ENCODE measurements around the gene AIMP1.

The AIMP1 gene

DNA sequence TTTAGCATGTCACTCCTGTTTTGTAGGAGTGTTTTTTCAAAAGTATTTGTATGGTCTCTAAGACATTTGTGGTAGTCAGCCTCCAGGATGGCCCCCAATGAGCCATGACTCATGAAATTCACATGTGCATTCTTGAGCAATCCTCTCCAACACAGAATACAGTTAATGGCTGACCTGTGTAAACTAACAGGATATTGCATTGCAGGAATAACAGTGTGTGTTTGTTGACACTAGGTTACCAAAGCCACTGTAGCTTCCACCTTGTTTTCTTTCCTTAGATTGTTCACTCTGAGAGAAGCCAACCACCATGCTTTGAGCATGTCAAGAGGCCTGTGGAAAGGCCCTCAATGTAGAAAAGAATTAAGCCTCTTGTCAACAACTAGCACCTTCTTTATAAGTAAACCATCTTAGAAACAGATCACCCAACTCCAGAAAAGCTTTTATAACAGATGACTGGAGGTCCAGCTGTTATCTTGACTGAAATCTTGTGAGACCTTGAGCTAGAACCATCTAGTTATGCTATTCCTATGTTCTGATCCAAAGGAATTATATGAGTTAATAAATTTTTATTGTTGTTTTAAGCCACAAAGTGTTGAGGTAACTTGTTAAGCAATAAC, 28.9 kb upstream of the AIMP1 start:
- Histone ChIP-seq H3K36me3 (ENCODE audit: insufficient read depth) (no peaks in the 10 kb centered on the region), H3K4me2 (no peak overlapping the region), H2AFZ (ENCODE audit: low read depth) (no peak overlapping the region), H3K27ac (no peak overlapping the region), H3K9ac (no peak overlapping the region), H3K4me3 (IDR thresholded peaks at IDR 0.05; ENCODE audit: insufficient read depth, low read depth, low read length) (no peak overlapping the region), H3K27me3 (ENCODE audit: insufficient read depth, low read depth) (no peaks in the 10 kb centered on the region), H3K4me1 (ENCODE audit: low read depth, poor library complexity, severe bottlenecking) (no peaks in the 10 kb centered on the region), H4K20me1 (ENCODE audit: insufficient read depth) (no peaks in the 10 kb centered on the region), H3K79me2 (ENCODE audit: insufficient read depth, low read depth) (no peaks in the 10 kb centered on the region)
- TF ChIP-seq, protein P1, sequence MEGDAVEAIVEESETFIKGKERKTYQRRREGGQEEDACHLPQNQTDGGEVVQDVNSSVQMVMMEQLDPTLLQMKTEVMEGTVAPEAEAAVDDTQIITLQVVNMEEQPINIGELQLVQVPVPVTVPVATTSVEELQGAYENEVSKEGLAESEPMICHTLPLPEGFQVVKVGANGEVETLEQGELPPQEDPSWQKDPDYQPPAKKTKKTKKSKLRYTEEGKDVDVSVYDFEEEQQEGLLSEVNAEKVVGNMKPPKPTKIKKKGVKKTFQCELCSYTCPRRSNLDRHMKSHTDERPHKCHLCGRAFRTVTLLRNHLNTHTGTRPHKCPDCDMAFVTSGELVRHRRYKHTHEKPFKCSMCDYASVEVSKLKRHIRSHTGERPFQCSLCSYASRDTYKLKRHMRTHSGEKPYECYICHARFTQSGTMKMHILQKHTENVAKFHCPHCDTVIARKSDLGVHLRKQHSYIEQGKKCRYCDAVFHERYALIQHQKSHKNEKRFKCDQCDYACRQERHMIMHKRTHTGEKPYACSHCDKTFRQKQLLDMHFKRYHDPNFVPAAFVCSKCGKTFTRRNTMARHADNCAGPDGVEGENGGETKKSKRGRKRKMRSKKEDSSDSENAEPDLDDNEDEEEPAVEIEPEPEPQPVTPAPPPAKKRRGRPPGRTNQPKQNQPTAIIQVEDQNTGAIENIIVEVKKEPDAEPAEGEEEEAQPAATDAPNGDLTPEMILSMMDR (conservative IDR thresholded peaks at IDR 0.05; ENCODE audit: low read depth, low read length): no peak

DNA sequence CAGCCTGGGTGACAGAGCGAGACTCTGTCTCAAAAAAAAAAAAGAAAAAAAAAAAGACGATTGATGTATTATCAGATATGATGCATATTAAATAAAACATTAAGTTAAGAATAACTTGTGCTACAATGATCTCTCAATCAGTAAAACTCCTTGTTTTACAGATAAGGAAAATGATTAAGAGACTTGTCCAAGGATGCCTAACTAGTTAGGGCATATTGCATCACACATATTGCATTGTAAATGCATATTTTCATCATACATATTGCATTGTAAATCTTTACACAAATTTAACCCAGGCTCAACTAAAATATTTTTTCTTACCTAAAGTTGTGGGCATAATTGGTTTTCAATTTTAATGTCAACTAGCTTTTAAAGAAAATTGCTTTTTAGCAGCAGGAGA, 26.6 kb upstream of the AIMP1 start:
- Histone ChIP-seq H3K4me1 (ENCODE audit: low read depth, poor library complexity, severe bottlenecking) (no peaks in the 10 kb centered on the region), H4K20me1 (ENCODE audit: insufficient read depth) (no peaks in the 10 kb centered on the region), H3K4me2 (no peak overlapping the region), H3K4me3 (IDR thresholded peaks at IDR 0.05; ENCODE audit: insufficient read depth, low read depth, low read length) (no peak overlapping the region), H3K79me2 (ENCODE audit: insufficient read depth, low read depth) (no peaks in the 10 kb centered on the region), H2AFZ (ENCODE audit: low read depth) (no peak overlapping the region), H3K9ac (no peak overlapping the region), H3K36me3 (ENCODE audit: insufficient read depth) (no peaks in the 10 kb centered on the region), H3K27ac (no peak overlapping the region), H3K27me3 (ENCODE audit: insufficient read depth, low read depth) (no peaks in the 10 kb centered on the region)
- TF ChIP-seq, protein P1 (conservative IDR thresholded peaks at IDR 0.05; ENCODE audit: low read depth, low read length): no peak

DNA sequence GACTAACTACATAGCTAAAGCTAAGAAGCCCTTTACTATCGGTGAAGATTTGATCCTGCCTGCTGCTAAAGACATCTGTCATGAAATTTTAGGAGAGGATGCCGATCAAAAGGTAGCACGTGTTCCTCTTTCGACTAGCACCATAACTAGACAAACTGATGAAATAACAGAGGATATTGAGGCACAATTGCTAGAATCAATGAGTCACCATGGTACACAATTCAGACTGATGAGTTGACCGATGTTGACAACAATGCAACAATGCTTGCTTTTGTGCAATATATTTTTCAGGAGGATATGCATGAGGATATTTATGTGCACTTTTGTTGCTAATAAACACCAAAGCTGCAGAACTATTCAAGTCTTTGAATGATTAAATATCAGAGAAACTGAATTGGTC, 24.7 kb upstream of the AIMP1 start:
- Histone ChIP-seq H3K79me2 (ENCODE audit: insufficient read depth, low read depth) (no peaks in the 10 kb centered on the region), H3K27me3 (ENCODE audit: insufficient read depth, low read depth) (no peaks in the 10 kb centered on the region), H3K4me1 (ENCODE audit: low read depth, poor library complexity, severe bottlenecking) (no peaks in the 10 kb centered on the region), H2AFZ (ENCODE audit: low read depth) (no peak overlapping the region), H3K27ac (no peak overlapping the region), H3K4me2 (no peak overlapping the region), H3K4me3 (IDR thresholded peaks at IDR 0.05; ENCODE audit: insufficient read depth, low read depth, low read length) (no peak overlapping the region), H4K20me1 (ENCODE audit: insufficient read depth) (no peaks in the 10 kb centered on the region), H3K36me3 (ENCODE audit: insufficient read depth) (no peaks in the 10 kb centered on the region), H3K9ac (no peak overlapping the region)
- TF ChIP-seq, protein P1 (conservative IDR thresholded peaks at IDR 0.05; ENCODE audit: low read depth, low read length): no peak

GRCh38 chr4:106294062-106294461, 22.3 kb upstream of the AIMP1 start:
- TF ChIP-seq, protein P1 (conservative IDR thresholded peaks at IDR 0.05; ENCODE audit: low read depth, low read length): no peak
- Histone ChIP-seq H4K20me1 (ENCODE audit: insufficient read depth) (no peaks in the 10 kb centered on the region), H3K36me3 (ENCODE audit: insufficient read depth) (no peaks in the 10 kb centered on the region), H3K4me3 (IDR thresholded peaks at IDR 0.05; ENCODE audit: insufficient read depth, low read depth, low read length) (no peak overlapping the region), H3K27ac (no peak overlapping the region), H2AFZ (ENCODE audit: low read depth) (no peak overlapping the region), H3K27me3 (ENCODE audit: insufficient read depth, low read depth) (no peaks in the 10 kb centered on the region), H3K4me2 (no peak overlapping the region), H3K9ac (no peak overlapping the region), H3K4me1 (ENCODE audit: low read depth, poor library complexity, severe bottlenecking) (no peaks in the 10 kb centered on the region), H3K79me2 (ENCODE audit: insufficient read depth, low read depth) (no peaks in the 10 kb centered on the region)

Measured in KMS-11 (cell line).